Activated CD4-positive, alpha-beta T cell treated with anti-CD3 and anti-CD28 coated beads for 48 hours (primary cell): ENCODE data around the gene BLTP2.
"Not testable (repeated sequence)": the region's sequence is repeated elsewhere in the genome, so short reads cannot be mapped to it uniquely, and the experiment has no call there.

ENCODE experiments used
- DNase-seq: peaks from one replicate; pipeline ENCODE4 v3.0.0-alpha.2; 2020

Gene BLTP2

DNA sequence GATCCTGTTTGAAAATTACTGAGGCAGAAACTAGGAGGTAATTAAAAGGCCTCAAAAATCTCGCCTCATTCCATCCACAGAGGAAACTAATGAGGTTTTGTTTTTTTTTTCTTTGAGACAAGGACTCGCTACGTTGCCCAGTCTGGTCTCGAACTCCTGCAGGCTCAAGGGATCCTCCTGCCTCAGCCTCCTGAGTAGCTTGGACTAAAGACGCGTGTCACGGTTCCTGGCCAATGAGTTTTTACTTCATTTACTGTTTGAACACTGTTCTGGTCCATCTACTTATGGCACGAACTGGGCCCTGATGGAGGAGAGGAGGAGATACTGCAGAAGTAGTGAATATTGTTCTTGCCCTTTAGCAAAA lies 600 bp upstream of the BLTP2 start:
- DNase-seq: peak; percentile 16

DNA sequence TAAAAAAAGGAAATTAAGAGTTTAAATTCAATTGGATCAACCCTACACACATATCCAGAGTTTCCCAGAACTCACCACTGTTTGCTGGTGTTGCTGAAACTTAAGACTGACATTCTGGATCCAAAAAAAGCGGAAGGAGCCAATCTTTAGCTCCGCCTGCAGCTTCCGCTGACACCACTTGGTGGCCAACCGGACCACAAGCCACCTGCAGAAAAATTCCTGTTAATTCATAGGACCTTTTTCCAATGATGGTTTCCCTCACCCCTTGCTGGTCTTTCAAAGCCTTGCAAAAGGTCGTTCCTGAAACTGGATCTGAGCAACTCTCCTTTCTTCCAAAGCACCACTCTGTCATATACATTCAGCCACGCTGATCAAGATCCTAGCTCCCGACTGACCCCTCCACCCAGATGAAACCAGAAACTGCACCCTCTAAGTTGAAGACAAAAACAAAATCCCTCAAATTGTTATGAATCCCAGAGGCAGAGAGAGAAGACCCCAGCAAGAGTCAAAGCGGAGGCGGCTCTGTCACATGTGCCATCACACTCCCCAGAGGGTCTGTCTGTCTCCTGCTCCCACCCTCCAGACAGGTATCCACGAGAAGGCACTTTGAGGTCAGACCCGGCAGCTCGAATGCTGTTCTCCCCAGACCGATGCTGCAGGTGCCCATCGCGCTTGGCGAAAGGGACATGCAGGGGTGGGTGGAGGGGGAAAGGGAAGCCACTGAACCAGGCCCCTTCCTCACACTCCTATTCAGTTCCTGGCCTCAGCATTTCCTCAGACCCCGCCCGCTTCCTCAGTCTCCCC lies 773 bp downstream of the BLTP2 start:
- DNase-seq: peak; percentile 47

DNA sequence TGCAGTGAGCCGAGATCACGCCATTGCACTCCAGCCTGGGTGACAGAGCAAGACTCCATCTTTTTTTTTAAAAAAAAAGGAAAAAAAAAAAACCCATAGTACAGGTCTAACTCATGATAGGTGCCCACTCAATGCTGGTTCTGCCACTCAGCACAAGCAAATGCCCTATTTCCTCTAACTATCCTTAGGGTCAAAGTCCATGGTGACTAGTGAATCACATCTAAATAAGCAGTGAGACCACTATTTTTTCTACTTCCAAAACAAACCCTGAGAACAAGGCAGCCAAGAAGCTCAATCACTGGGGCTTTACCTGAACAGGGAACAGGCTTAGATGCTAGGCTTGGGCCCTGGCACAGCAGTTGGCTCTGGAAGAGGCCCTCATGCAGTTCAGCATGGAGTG lies 3.4 kb downstream of the BLTP2 start:
- no peak for DNase-seq

DNA sequence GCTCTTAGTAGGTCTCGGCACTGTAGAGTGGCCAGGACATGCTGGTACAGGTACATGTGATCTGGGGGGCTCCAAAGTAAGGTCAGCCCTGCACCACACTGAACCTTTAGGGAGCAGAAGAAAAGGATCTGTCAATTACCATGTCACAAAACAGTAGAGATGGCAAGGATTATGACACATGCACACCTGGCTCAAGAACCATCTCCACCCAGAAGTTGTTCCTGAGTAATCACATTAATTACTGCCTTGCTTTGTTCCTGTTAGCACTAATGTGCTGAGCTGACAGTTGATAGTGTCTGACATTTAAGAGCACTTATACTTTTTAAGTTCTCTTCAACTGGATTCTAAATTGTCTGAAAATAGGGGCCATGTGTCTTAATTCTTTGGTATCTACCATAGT lies 9.5 kb downstream of the BLTP2 start:
- no peak for DNase-seq

DNA sequence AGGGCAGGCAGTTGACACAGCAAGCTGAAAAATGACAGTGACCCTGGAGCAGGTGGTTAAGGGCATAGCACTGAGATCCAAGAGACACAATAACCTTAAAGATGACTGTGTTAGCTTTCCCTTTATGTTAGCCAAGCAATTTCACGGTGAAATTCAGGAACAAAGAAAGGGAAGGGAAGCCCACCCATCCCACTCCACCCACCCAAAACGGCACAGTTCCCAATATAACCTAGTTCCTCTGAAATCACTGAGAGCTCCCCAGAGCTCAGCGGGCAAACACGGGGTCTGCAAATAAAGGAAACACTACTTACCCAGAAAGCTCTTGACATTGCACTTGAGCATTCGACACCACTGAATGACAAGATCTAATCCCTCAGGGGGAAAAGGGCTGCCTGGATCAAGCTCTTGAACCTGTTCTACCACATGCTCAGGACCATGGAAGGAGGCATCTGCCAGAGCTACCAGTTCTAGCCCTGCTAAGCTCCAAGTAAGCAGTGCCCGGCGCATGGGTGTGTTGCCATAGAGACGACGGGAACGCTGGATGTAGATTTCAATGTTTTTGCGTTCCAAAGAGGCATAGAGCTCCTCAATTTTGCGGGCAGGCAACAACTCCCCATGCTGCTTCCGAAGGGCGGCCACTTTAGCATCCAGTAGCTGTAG lies 10.6 kb downstream of the BLTP2 start:
- DNase-seq: no peak

DNA sequence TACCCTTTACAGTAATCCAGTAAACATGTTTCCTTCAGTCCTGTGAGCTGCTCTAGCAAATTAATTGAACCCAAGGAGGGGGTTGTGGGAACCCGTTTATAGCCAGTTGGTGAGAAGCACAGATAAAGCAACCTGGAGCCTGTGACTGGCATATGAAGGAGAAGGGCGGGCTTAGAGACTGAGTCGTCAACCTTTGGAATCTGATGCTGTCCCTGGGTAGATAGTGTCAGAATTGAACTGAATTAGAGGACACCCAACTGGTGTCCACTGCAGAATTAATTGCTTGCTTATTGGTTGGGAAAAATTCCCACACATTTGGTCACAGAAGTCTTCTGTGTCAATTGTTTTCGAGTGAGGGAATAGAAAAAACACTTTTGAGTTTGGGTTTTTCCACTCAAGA lies 18.1 kb downstream of the BLTP2 start:
- DNase-seq: no peak

DNA sequence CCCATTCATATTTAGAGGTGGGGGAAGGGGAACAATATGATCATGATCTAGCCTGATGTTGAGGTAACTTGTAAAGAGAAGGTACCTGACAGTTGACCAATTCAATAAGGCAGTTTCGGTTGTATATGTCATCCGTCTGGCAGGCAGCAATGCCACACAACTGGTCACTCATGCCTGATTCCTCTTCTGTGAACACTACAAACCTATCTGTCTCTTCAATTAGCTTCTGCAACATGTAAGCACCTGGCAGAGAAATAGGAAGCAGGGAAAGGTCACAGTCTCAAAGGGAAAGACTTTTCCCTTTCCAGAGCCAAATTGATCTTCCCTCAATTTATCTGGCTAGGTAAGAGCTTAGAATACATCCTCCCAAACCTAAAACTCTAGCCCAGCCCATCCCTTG lies 20.8 kb downstream of the BLTP2 start:
- no peak for DNase-seq

DNA sequence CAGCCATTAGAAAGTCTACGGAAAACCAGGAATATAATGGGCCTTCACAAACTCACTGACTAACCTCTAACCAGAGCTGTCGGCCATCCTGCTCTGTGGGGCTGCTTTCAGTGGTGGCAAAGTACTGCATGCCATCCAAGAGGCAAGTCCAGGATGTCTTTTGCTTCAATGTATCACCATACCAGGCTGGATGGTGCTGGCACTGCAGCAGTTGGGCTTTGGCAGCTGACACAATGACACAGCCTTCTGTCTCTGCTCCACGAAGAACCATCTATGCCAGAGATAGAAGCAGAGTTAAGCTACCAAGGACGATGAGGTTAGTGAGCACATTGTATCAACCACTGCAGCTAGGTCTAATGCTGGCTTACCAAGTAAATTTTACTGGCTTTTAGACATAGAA lies 21.3 kb downstream of the BLTP2 start:
- DNase-seq: no peak

DNA sequence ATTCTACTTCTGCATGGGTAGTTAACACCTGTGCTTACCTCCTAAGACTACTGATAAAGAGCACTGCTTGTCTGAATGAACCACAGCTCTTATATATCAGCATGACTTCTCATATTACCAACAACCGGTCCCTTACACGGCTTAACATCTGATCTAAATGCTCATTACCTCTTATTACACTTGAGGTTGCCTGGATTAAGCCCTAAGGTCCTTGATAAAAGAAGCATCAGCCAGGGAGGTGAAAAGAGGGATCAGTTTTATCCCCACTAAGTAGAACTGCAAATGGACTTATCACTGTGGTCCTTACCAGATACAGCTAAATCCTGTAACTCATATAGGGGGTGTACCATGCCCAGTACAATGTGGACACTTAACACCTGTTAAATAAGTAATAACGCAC lies 22.8 kb downstream of the BLTP2 start:
- no peak for DNase-seq

DNA sequence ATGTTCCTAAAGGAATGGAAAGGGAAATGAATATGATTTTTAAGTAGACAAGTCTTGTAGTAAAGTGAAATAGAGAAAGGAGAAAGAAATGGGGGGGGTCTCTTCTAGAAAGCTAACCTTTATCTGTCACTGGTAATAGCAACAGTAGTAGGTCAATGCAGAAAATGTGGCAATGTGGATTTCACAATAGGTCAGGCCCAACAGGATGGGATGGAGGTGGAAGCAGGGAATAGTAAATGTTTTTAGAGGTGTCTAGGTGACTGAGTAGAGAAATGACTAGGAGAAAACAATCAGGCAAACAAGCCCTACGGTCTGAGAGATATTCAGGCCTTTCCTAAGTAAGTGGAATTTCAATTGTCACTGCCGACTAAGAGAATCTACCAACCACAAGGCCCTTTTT lies 24.9 kb downstream of the BLTP2 start:
- no peak for DNase-seq

DNA sequence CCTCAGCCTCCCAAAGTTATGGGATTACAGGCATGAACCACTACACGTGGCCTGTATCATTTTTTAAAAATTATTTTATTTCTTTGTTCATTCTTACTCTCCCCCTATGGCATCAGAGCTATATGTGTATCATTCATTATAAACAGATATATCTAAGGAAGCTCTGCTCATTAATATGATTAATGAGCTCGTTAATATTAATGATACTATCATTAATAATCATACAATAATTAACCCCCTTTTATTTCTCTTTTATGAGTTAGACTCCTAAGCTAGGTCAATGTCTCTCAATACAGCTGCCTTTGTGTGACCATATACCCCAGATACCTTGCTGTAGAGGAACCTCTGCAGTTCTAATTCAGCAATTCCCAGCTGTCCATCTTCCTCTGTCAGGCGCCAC lies 26.5 kb downstream of the BLTP2 start:
- DNase-seq: no peak

DNA sequence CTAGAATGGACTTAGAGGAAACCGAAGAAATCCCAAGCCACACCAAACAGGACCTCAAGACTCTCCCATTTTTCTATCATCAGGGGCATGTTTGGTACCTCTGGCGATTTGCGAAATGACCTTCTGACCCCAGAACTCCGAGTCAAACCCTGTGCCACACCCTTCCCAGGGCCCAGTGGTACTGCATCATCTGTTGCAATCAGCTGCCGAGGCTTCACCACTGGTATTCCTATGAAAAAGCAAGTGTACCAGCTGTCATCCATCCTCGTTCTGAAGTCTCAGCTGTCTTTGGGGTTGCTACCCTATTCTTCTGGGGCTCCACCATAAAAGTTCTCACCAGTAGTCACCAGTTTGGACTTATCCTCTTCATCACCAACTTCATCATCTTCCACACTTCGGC lies 28.7 kb downstream of the BLTP2 start:
- DNase-seq: no peak

DNA sequence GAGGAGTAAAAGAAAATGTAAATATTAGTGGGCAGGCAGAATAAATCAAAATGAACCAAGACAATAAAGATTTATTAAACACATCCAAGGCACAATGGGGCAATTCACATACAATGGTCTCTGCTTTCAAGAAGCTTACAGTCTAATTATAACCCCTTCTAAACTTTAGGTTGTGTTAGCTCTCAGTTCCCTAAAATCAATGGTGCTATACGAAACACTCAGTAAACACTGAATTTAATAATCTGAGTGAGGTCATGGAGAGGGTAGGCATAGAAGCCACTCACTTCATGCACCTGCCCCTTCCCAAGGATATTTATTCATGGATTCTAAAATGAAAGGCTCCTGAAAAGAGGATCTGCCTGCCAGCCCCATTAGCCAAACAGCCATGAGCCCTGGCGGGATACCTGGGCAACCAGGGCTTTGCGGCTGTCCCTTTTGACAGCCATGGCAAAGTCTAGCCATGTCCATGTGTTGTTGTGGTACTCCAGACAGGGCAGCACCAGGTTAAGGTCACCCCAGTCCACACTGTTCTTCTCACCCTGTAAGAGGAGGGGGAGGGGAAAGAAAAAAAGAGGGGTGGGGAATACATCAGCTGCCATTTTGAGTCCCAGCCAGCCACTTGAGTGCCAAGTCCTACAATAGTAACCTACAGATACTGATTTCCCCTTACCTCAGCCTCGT lies 29.6 kb downstream of the BLTP2 start:
- no peak for DNase-seq

DNA sequence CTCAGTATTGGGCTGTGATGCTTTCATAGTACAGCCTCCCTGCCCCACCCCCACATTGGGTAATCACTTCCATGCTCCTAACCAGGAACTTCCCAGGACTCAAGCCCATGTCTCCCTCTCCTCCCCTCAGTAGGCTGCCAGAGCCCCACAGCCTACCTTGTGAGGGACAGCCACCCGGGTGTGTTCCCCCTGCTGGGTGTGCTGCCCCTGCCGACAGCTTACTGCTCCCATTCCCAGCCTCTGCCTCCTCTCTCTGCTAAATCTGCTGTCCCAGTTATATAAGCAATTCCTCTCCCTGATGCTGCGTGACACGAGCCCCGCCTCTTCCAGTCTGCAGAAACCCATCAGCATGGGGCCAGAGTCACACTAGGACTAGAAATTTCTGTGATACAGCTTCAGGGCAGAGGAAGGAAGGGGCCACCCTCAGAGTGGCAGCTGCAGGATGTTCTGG lies 31.0 kb downstream of the BLTP2 start, which contains the start of gene RSKR:
TSS of gene RSKR (minus strand) at position 255 of the 451 bp plus-strand sequence. CDS start at position 231, 24 bp downstream.
- no peak for DNase-seq

DNA sequence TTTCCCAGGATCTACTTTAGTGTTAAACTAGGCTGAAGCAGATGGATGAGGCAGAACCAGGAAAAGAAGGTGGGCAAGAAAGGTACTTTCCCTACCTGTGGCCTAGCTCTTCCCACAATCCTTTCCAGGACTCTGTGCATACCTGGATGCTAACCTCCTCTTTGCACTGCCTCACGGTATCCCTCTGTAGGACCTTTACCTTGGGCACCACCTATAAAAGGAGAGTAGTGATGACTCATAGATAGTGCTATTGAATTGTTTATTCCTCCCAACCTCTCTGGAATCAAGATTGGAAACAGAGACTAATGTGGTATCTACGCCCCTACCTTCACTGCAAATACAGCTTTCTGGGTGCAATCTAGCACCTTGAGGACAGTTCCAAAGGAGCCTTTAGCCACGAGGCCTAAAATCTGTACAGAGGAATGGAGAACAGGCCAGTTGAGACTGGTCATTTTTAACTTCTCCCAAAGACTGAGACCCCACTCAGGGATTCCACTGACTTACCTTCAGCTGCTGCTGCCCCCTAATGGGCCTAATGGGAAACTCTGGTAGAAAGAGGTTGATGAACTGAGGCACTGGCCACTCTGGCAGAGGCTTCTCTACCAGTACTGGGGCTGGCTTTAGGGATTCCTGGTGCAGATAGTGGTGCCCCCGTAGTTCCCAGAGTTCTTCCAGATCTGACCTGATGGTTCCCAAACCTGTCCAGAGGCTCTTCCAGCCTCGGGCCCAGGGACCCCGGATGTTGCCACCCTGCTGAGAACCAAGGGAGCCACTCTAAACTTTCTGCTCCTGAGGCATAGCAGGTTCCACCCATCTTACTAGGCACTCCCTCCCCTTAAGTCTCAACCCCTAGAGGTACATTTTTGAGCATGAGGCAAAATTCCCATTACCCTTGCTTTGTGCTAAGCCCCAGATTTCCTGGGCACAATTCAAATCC lies 31.8 kb downstream of the BLTP2 start:
- peak; percentile 40 for DNase-seq

DNA sequence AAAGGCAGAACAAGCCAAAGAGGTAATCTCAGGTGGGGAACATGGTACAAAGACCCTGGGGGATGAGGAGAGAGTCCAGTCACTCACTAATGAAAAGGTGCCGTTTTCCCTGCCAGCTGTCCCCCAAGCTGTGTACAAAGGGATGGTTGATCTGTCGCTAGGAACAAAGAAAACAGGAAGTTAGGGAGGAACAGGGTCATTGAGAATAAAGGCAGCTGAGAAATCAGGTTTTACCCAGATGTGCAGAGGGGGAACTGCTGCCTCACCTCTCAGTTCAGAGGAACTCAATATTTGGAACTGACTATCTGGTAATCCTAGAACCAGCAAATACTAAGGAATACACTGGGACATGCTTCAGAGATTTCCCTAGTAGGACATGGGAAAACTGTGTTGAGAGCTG lies 32.4 kb downstream of the BLTP2 start:
- no peak for DNase-seq

DNA sequence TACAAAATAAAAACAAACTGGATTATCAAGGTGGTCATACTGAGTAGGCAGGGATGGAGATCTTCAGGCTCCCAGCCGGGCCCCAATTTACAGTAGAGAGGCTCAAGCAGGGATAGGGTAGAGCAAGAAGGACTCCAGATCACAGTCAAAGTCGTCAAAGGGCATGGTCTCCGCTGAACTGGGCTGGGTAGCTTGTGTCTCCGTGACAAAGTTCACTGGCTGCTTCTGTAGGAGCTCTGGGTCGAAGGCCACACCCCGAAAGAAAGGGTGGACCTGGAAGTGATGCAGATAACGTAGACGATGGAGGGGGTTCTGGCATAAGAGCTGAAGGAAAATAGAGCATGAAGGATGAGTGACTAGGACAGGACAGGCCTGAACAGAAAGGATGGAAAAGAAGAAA lies 34.6 kb downstream of the BLTP2 start:
- no peak for DNase-seq

DNA sequence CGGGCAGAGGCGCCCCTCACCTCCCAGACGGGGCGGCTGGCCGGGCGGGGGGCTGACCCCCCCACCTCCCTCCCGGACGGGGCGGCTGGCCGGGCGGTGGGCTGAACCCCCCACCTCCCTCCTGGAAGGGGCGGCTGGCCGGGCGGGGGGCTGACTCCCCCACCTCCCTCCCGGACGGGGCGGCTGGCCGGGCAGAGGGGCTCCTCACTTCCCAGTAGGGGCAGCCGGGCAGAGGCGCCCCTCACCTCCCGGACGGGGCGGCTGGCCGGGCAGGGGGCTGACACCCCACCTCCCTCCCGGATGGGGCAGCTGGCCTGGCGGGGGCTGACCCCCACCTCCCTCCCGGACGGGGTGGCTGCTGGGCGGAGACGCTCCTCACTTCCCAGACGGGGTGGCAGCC lies 40.9 kb downstream of the BLTP2 start:
- not testable (repeated sequence) for DNase-seq

DNA sequence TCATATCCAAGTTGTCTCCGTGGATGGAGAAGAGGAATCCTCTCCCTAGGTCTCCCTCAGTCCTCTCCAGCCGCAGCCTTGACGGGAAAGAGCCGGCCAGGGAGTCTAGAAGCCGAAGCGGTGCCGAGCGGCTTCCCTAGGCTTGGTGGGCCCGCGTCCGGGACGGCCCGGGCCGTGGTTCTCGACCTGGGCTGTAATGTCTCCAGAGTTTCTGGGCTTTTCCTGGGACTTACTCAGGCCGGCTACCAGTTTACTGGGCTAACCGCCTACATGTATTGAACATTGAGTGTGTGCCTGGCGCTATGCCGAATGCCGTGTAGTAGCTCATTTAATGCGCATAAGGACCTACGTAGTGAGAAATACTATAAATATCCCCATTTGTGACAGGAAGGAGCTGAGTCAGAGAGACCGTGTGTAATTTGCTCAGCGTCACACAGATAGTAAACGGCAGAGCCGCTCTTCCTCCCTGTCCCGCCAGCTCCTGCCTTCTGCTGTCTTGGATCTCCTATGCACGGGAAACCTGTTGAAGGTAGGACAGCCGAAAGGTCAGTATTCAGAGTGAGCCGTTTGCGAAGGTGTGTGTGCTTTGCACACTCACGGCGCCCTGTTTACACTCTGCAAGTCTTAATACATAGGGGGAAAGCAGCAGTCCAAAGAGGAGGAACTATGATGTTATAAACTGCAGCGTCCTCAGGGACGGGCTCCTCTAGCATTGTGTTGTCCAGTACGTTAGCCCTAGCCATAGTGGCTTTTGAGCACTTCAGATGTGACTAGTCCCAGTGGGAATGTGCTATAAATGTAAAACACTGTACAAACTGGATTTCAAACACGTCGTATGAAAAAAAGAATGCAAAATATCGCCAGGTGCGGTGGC lies 45.4 kb downstream of the BLTP2 start:
- peak; percentile 82 for DNase-seq

DNA sequence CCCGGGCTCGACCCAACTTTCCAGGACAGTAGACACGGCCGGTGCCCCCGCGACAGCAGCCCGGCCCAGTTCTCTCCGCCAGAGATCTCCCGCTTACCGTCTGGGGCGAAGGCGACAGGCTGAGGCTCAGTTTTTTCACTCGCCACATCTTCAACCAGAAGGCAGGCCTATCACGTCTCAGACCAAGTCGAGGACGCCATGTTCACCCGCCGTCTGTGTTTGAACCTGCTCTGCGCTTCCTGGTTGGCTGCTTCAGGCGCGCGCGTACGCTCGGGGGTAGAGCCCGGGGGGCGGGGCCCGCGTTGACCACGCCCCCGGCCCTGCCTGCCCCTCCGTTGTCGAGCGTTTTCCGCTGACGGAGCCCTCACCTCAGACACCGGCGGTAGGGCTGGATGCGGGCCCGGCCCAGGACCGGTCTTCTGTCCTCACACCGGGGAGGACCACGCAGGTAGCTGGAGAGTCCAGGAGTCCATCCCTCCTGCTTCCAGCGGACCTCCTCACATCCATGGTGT lies 46.1 kb downstream of the BLTP2 start, which contains the start of gene SPAG5:
TSS of gene SPAG5 (minus strand) at position 227 of the 512 bp plus-strand sequence. CDS start at position 148, 79 bp downstream.
- DNase-seq: peak; percentile 95

DNA sequence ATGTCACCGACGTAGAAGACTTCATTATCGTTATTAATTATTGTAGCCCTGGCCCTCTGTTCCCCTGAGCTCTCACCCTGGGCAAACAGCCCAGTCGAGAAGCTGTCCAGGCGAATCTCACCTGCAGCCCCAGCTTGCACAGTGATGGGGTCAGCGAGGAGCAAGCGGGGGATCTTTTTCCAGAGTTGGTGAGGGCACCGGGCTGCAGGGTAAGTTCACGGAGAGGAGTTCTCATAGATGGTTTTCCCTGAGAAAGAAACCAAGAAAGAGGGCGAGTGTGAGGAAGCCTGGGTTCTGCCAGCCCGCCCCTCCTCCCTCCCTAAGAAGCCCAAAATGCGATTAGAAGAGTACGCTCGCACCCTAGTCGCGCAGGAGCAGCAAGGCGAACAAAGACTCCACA lies 46.6 kb downstream of the BLTP2 start:
- DNase-seq: no peak
